AML-193 (cell line): ENCODE measurements around the gene DHRS13.
A peak's percentile ranks its signal among the peaks of the same experiment; 100 is the strongest.

ENCODE experiments used
- DNase-seq, 2 experiments: peaks; one replicate each; lab custom pipeline; 2025; lab: John Stamatoyannopoulos, UW

Gene DHRS13, protein sequence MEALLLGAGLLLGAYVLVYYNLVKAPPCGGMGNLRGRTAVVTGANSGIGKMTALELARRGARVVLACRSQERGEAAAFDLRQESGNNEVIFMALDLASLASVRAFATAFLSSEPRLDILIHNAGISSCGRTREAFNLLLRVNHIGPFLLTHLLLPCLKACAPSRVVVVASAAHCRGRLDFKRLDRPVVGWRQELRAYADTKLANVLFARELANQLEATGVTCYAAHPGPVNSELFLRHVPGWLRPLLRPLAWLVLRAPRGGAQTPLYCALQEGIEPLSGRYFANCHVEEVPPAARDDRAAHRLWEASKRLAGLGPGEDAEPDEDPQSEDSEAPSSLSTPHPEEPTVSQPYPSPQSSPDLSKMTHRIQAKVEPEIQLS

GRCh38 chr17:28902819-28903545 lies at the start of gene DHRS13:
Gene DHRS13, minus strand, starts transcription at chr17:28903079. Its CDS starts 135 bp downstream, at chr17:28902944.
- peak; percentile 94 to 96 for DNase-seq

- peak; percentile 100 for DNase-seq
These were observed 49.4 kb upstream of the DHRS13 start for GRCh38 chr17:28951991-28952975.

- DNase-seq = peak; percentile 100
These were observed 48.6 kb upstream of the DHRS13 start, which contains the start of gene PHF12 for GRCh38 chr17:28951428-28951990. Gene PHF12, minus strand, starts transcription at chr17:28951518. Its CDS starts 558 bp downstream, at chr17:28950960.

DNA sequence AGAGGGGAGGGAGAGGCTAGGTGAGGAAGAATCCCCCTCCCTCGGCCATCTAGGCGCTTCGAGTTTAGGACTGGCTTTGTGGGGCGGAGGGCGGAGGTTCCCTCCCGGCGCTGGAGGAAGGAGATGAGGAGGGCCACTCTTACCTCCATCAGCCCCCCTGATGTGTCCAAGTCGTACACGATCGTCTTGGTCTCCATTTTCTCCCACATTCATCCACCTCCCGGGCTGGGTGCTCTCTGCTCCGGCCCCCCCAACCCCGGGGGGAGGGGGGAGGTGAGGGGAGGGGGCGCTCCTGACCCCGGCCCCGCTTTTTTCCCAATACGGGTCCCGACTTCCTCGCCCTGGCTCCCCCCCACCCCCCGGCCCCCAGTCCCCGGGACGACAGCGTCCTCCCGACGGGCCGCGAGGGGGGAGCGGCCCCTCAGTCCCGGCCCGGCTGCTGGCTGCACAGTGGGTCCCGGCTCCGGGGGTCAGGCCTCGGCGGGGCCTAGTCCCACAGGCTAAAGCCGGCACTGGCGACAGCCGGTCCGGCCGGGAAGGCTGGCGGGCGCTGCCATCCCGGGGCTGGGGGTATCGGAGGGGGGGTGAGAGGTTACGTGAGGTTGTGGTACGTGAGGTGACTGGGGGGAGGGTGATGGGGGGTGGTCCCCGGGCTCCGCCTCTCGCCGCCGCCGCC lies 48.0 kb upstream of the DHRS13 start:
- no peak for DNase-seq

DNA sequence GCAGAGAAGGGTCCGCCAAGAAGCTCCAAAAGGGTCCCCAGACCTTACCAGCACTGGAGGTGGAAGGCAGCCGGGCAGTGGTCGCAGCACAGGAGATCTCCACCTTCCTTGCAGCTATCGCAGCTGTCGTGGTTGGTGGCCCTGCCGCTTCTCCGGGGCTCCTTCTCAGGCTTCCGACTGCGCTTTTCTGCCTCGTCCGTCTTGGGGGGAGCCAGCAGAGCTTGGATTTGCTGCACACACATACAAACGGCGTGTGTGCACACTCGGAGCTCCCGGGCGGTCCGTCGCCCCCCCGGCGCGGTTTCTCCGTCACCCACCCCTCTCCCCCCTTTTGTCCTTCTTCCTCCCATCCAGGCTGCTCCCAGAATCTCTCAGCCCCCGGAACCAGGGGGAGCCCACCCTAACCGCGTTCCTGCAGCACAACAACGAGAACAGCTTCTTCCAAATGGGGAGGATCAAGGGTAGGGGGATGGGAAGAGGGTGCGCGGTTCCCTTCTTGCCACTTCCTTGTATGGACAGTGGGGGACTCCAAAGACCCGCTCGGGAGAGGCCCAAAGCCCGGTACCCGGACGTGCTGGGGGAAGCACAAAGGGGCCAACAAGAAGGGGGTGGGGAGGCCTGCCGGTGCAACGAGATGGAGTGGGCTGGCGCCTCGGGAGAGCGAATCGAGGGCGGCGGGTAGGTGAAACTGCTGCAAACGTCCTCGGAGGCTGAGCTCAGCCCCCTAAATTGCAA lies 47.3 kb upstream of the DHRS13 start:
- peak; percentile 16 to 21 for DNase-seq

DNA sequence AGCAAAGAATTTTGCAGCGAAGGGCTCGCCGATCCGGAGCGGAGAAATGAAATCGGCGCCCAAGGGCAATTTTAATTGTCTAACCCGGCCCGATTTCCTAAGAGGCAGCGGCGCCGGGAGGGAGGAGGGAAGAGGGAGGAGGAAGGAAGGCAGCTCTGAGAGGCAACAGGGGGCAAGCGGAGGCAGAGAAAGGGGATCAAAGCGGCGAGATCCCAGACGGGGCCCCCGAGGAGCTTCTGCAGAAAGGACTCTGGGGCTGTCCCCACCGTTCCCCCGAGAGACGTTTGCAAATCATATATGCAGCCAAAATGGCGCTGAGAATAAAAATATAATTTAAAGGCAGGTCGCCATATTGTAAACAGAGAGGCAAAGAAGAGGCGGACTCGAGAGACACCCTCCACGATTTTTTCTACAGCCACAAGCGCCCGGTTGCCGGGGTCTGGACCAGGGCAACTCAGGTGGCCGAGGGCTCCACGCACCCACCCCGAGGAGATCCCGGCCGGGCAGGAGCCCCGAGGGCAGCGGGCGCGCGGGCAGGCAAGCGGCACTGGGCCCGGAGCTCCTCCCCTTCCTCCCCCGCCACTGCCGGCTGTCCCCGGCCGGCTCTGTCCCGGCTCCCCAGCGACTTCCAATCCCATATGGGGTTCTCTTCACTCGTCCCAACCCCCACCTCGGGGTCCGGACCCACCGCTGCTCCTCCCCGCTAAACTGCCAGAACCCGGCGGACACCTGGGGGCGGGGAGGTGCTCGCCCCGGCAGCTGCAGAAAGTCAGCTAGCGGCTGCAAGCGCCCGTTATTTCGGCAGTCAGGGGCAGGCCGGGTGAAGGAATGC lies 46.5 kb upstream of the DHRS13 start:
- peak; percentile 76 to 81 for DNase-seq

- no peak for DNase-seq
These were observed 46.0 kb upstream of the DHRS13 start for GRCh38 chr17:28948873-28949184.

DNA sequence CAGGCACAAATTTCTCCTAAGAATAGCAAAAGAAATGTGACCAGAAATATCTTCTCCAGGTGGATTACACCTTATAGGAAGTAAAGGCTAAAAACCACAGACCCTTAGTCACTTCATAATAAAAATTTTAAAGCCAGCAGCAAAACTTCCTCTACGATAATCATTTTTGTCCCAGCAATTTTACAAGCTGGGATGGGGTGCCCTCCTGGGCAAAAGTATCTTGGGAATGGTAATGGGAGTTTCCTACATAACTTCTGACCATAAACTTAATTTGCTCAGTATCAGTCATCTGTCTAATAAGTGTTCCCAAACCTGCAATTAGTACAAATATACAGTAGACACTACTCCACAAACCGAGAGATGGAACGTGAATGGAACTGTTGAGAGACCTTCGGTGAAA lies 45.5 kb upstream of the DHRS13 start:
- no peak for DNase-seq

- no peak for DNase-seq
These were observed 44.8 kb upstream of the DHRS13 start for GRCh38 chr17:28947639-28948038.

DNA sequence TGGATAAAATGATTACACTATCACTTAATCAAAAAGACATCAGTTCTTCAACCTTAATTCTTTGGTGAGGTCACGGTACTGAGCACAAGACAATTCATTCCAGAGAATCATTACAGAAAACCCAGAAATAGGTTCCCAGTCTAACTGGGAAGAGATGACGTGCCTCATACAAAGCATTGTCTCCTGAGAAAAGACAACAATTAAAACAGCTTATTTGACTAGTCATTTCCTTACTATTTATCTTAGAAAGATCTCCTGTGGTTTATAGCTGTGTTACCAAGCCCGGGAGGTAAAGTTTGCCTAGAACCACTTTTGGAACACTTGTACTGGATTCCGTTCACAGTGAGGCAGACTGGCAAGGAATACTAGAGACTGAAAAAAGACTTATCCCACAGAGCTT lies 43.4 kb upstream of the DHRS13 start:
- DNase-seq = no peak

DNA sequence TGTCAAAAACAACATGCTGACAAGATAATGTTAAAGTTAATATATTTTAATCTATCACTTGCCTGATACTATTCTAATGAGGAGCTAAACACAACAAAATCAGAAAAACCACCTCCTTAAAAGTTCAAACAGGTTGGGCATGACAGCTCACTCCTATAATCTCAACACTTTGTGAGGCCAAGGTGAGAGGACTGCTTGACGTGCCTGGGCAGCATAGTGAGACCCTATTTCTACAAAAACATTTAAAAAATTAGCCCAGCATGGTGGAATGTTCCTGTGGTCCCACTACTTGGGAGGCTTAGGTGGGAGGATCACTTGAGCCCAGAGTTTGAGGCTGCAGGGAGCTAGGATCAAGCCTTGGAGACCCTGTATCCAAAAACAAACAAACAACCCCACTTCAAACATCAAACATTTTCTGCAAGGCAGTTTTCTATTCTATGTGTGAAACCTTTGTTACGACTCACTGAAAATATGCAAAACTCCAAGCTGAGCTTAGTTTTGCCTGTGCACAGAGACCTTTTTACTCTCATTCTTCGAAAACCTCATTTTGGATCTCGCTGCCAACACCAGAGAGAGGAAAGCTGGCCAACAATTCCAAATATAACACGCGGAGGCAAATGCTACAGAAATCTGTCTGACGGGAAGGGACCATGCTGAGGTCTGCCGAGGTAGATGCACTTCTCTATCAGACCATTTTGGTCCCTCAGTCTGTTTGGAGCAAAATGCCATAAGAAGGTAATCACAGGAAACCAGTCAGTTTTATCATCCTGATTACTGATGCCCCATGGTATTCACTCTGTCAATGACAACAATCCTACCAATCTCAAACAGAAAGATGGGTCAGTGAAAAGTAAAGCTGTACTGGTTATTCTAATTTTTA lies 42.2 kb upstream of the DHRS13 start:
- DNase-seq = no peak

DNA sequence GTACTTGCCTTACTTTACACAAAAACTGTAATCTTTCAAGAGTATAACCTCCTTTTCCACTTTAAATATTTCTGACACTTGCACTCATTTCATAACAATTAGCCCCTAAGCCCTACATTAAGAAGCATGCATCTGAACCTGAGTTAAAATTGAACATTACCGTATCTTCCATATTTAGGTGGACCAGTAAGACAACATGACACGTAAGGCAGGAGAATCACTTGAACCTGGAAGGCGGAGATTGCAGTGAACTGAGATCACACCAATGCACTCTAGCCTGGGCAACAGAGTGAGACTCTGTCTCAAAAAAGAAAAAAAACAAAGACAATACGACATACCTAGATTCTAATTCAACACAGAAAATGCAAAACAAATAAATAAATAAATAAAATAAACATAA lies 41.5 kb upstream of the DHRS13 start:
- no peak for DNase-seq

DNA sequence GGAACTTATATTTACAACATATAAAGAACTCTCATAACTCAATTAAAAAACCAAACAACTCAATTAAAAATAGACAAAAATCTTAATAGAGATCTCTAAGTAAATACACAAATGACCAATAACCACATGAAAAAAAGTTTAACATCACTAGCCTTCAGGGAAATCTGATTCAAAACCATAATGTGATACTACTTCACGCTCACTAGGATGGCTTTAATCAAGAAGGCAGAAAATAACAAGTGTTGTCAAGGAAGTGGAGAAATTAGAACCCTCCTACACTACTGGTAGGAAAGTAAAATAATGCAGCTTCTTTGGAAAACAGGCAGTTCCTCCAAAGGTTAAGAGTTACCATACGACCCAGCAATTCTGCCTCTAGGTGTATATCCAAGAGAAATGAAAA lies 40.0 kb upstream of the DHRS13 start:
- no peak for DNase-seq

DNA sequence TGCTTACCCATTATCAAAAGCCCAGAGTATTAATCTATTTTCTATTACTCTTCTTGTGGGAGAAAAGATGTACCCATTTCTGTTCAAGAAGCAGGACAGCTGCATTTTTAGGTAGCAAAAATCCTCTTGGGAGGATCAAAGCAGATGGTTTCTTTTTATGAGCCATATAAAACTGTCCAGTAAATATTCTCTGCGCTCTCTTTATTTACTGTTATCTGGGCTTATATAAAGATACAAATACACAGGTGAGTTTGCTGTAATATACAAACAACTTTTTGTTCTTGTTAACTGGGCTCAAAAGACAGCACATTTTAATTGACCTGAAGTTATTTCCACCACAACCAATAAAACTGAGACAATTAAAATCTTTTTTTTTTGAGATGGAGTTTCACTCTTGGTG lies 38.4 kb upstream of the DHRS13 start:
- DNase-seq = no peak

DNA sequence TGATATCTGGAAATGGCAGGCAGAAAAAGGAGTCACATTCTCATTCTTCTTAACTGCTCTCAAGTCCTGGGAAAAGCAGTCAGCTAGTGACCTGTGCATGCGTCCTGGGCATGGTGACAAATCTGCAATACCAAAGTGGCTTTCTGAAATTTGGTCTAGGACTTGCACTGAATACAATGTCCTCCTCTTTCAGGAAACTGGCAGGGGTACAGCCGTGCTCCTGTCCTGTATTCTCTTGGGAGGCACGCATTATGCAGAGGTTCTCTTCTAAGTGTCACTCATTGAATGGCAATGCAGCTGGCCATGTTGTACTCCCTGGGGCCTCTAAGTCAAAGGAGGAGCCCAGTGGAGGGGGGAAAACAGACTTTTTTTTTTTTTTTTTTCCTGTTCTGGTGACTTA lies 37.8 kb upstream of the DHRS13 start:
- no peak for DNase-seq

DNA sequence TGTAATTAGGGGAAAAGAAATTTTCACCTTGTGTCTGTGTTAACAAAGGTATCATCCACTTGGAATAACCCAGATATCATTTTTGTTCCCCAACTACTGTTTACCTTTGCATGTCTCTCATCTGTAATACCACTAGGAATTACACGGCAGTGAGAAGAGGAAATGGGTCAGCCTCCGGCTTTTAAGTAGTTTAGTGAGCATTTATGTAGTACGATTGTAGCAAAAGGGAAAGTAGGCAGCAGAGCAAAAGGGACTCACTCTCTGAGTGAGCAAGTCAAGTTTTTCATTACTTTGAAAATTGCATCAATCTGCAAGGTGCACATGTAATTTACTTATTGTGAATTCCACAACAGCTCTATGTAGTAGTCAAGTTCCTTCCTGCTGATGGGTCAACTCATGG lies 37.3 kb upstream of the DHRS13 start:
- no peak for DNase-seq

DNA sequence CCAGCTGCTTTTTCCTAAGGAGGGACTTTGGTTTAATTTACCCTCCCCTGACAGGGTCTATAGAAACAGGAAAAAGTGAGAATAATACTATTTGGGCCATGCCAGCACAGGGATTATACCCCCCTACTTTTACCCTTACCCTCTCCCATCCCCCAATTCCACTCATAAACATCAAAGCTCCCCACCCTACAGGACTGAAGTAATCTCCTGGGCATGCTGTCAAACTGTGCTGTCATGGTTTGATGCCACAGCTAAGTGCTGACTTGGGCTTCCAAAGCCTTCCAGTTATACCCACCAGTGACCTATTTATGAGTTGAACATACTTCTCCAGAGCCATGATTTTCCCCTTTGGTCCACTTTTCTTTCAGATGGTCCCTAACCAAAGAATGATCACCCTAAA lies 35.7 kb upstream of the DHRS13 start:
- DNase-seq = no peak

GRCh38 chr17:28937044-28937729 lies 34.3 kb upstream of the DHRS13 start:
- peak; percentile 74 to 83 for DNase-seq
